SK-N-MC (cell line): ENCODE data around the gene CPXM2.

Experiments
- EZH2 ChIP-seq: fragments of 200-600 bp; sonication (generic); IDR thresholded peaks from one replicate; pipeline ENCODE4 v1.6.1; 2017; ENCODE audit warnings: antibody characterized with exemption
- POLR2AphosphoS5 ChIP-seq: IDR thresholded peaks from 2 replicates; pipeline ENCODE4 v1.6.1; 2012; ENCODE audit warnings: mild to moderate bottlenecking, low read depth, low read length, borderline replicate concordance

- TF ChIP-seq EZH2: no peak
- TF ChIP-seq POLR2AphosphoS5: no peak
Measured at GRCh38 chr10:123906296-123906695, 14.7 kb upstream of the CPXM2 start.
